GM10266 (cell line): Measurements from ENCODE around the gene RPL36.
A peak's percentile ranks its signal among the peaks of the same experiment; 100 is the strongest.

ENCODE experiments used
- DNase-seq: peaks from one replicate; pipeline ENCODE4 v3.0.0; 2012; ENCODE audit errors: extremely low spot score
- CTCF ChIP-seq: IDR thresholded peaks from 2 replicates; pipeline ENCODE4 v1.5.1; 2012; ENCODE audit warnings: mild to moderate bottlenecking, low read depth; ENCODE audit not compliant: control insufficient read depth, insufficient read depth; ENCODE audit errors: missing control alignments

Gene RPL36

GRCh38 chr19:5679289-5680083 is 10.6 kb upstream of the RPL36 start:
- DNase-seq: no peak
- no peak for TF ChIP-seq CTCF

- no peak for TF ChIP-seq CTCF
- no peak for DNase-seq
These were observed 10.0 kb upstream of the RPL36 start for GRCh38 chr19:5680084-5680436.

GRCh38 chr19:5680437-5681368 is 9.4 kb upstream of the RPL36 start, which contains the start of the genes HSD11B1L and MICOS13:
HSD11B1L (plus strand) TSS chr19:5681027; CDS start chr19:5684833, 3,806 bp downstream.
MICOS13 (minus strand) TSS chr19:5680516; CDS start chr19:5680486, 30 bp downstream.
- peak; percentile 96 for DNase-seq

DNA sequence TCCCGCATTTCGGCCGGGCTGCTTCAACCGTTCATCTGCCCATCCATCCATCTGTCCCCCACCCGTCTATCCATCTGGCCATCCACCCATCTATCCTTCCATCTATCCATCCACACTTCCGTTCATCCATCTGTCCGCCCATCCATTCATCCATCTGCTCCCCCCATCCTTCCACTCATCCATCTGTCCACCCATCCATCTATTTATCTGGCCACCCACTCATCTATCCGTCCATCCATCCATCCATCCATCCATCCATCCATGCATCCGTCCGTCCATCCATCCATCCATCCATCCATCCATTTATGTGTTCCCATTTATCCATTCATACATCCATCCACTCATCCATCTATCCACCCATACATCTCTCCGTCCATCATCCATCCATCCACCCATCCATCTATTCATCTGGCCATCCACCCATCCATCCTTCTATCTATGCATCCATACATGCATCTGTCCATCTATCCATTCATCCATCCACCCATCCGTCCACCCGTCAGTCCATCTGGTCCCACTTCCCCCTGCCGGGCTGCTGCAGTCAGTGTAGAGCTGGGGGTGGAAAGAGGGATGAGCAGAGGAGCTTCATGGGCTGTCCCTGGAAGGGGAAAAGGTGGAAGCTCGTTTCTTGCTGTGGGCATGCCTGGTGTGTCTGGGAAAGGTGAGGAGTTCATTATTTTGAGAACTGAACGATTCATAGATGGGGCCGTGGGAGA is 8.5 kb upstream of the RPL36 start:
- DNase-seq: no peak
- no peak for TF ChIP-seq CTCF

More at GRCh38 chr19:5680437-5681368, 9.4 kb upstream of the RPL36 start, which contains the start of the genes HSD11B1L and MICOS13:
- no peak for TF ChIP-seq CTCF

GRCh38 chr19:5682107-5682482 is 8.0 kb upstream of the RPL36 start:
- DNase-seq: no peak

More at GRCh38 chr19:5682107-5682482, 8.0 kb upstream of the RPL36 start:
- no peak for TF ChIP-seq CTCF
